ENCODE measurements around the gene GNG4. TPM values are rescaled to one million over a fixed set of nuclear protein-coding genes. Genes with fewer than 3 reads are reported as not detected.

The GNG4 gene
- total RNA-seq, 1 experiment from 2014 or later: 34.4 TPM

DNA sequence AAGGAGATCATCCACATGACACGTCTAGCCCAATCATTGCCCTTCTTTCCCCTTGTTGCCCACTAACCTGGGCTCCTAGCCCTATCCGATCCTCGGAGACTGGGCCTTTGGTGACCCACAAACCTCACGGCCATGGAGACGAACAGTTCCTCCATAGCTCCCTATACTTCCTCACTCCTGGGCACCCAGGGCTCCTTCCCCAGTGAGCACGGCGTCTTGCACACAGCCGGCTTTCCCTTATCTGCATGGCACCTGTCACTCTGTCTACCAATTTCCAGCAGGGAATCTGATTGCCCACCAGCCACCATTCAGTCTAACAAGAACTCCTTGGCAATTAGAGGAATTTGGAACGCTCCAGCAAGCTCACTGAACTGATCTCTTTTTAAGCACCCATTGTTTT lies 3.1 kb downstream of the GNG4 start:
- H3K4me3 Mint-ChIP-seq: 0 out of 5 replicates have a peak overlapping the region, but pooled peaks of 1 of the 2 experiments have one; percentile 2
- H3K4me2 ChIP-seq (ENCODE audit: insufficient read depth, insufficient read length, low read length): no peak overlapping the region

More for the DNA sequence above, 3.1 kb downstream of the GNG4 start:
- H2BK120ac ChIP-seq (ENCODE audit: low read depth, low read length, poor library complexity, severe bottlenecking): no peak overlapping the region
- H2AFZ ChIP-seq (ENCODE audit: low read length): no peak overlapping the region
- no peaks in the 10 kb centered on the region for H3K9me3 ChIP-seq (ENCODE audit: control insufficient read depth, low read depth, low read length)
- H4K20me1 ChIP-seq (ENCODE audit: control insufficient read depth, insufficient read depth, insufficient read length): no peaks in the 10 kb centered on the region
- H2AK5ac ChIP-seq (ENCODE audit: insufficient read length, low read length): no peak overlapping the region
- no peak overlapping the region for H3K14ac ChIP-seq (ENCODE audit: insufficient read depth, low read length)
- H2BK15ac ChIP-seq (ENCODE audit: low read depth, low read length): no peak overlapping the region
- no peak overlapping the region for H3K4ac ChIP-seq (ENCODE audit: low read depth, low read length)
- no peak for TF ChIP-seq CTCF (conservative IDR thresholded peaks at IDR 0.05)
- H3K79me2 ChIP-seq (ENCODE audit: insufficient read depth, low read length): peaks cover 6% of the 10 kb centered on the region; the same call in 1 of the 2 replicates
- peaks cover 7% of the 10 kb centered on the region; the same call in 1 of the 2 replicates for H3K4me1 ChIP-seq (ENCODE audit: insufficient read depth, low read length)
- no peak overlapping the region for H2BK20ac ChIP-seq (ENCODE audit: low read depth, low read length, poor library complexity, severe bottlenecking)
- H3K9ac ChIP-seq (ENCODE audit: extremely low read depth, insufficient read length, low read length): no peak overlapping the region
- Mint-ChIP-seq H3K36me3 (ENCODE audit: insufficient read depth in 1 of 3, low read depth in 3 of 3) (peaks cover 0 to 8% (median 2%) of the 10 kb centered on the region in 3 experiments; a peak in 5 of 7 replicates), H3K27me3 (ENCODE audit: low read depth) (peaks cover 12% of the 10 kb centered on the region), H3K9me3 (no peaks in the 10 kb centered on the region; a peak in 1 of 5 replicates), H3K4me1 (peaks cover 59 to 64% of the 10 kb centered on the region in 2 experiments), H3K27ac (no peak overlapping the region)
- no CpG with 5 or more reads among the region's 9 CpGs for WGBS (ENCODE audit: extremely low coverage, insufficient read length, low lambda C conversion rate)
- H3K27me3 ChIP-seq (ENCODE audit: insufficient read depth, low read length): no peaks in the 10 kb centered on the region
- H3K18ac ChIP-seq (ENCODE audit: insufficient read length, low read depth, low read length): no peak overlapping the region
- no peak overlapping the region for H4K91ac ChIP-seq (ENCODE audit: insufficient read length, low read depth, low read length)
- no peak overlapping the region for H2BK5ac ChIP-seq (ENCODE audit: insufficient read length, low read length)
- no peak overlapping the region for H3K27ac ChIP-seq (ENCODE audit: insufficient read length, low read depth, low read length)
- H3K56ac ChIP-seq (ENCODE audit: insufficient read length, low read depth, low read length): no peak overlapping the region
- H4K8ac ChIP-seq (replicated peaks; ENCODE audit: insufficient read length, low read depth, low read length): no peak overlapping the region
- no peaks in the 10 kb centered on the region for H3K79me1 ChIP-seq (ENCODE audit: insufficient read depth, low read depth, low read length, poor library complexity, severe bottlenecking)
- no peak overlapping the region for H3T11ph ChIP-seq (ENCODE audit: low read length)
- H2BK12ac ChIP-seq (ENCODE audit: insufficient read length, low read depth, low read length): no peak overlapping the region
- no peak for DNase-seq
- H3K23ac ChIP-seq (ENCODE audit: insufficient read length, low read depth, low read length): no peak overlapping the region
- peaks cover 20% of the 10 kb centered on the region for H3K23me2 ChIP-seq (ENCODE audit: insufficient read length, low read depth, low read length, poor library complexity, severe bottlenecking)
- no peak overlapping the region for H4K5ac ChIP-seq (ENCODE audit: insufficient read length, low read depth, low read length)
